CD4-positive, alpha-beta T cell treated with Interleukin-6 for 4 hours (primary cell): ENCODE results near the gene ST8SIA6.
"Not testable (repeated sequence)": the region's sequence is repeated elsewhere in the genome, so short reads cannot be mapped to it uniquely, and the experiment has no call there.

Experiments used
- DNase-seq: peaks from one replicate; pipeline ENCODE4 v3.0.0-alpha.2; 2020; ENCODE audit warnings: mixed read lengths

Gene ST8SIA6

DNA sequence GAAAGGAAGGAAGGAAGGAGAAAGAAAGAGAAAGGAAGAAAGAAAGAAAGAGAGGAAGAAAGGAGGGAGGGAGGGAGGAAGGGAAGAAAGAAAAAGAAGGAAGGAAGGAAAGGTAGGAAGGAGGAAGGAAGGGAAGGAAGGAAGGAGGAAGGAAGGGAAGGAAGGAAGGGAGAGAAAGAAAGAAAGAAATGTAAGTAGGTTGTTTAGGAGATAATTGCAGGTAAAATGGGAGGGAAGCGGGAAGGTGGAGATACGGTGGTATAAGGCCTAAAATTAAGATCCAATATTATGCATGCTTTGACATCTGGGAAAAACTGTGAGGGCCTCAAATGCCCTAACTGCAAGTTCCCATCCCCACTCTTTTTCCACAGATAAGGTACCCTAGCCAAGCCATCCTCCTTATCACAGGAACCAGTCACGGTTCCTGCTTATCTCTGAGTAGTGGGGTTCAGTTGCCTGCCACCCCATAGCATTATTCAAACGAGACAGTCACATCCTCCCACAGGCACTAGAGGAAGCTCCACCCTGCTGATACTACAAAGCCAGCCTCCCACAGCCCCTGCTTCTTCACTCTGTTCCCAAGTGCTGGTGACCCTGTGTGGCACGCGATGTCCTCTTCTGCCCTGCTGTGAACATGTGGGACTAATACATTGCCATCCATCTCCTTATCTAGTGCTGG lies 28.7 kb downstream of the ST8SIA6 start:
- DNase-seq, result peak; percentile 79

DNA sequence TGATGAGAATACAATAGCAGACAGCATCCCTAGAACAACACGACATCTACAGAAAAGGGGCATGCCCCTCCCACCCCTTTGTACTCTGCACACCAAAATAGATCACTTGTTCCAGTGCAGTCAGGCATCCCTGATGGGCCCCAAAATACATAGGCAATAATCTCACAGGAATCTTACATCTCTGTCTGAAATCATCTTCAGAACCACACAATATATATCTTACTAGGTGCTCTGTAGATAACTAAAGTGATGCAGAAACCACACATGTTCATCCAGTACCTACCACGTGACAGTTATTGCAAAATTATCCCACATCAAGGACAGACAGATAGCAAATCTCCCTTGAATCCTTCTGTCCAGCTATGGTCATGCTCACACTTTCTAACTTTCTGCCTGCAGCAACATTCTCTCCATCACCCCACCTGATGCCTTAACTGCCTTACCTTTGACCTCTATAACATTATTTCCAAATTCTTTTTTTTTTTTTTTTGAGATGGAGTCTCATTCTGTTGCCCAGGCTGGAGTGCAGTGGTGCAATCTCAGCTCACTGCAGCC lies 30.7 kb downstream of the ST8SIA6 start:
- DNase-seq, result peak; percentile 40

DNA sequence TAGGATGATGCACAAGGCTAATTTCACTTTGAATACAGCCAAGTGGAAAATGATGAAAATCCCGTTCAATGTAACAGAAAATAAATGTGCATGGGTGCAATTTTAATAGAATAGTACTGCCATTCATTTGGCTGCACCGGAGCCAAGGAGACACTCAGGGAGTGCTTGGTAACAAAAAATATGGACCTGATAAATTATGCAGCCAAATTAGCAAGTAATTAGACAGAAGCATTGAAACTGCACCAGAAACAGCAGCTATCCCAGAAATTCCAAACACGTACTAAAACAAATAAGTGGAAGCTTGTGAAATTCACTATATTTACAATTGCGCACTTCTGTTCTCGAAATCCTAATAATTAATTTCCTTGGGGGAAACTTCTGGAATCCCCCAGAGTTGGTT lies 31.5 kb downstream of the ST8SIA6 start:
- no peak for DNase-seq

DNA sequence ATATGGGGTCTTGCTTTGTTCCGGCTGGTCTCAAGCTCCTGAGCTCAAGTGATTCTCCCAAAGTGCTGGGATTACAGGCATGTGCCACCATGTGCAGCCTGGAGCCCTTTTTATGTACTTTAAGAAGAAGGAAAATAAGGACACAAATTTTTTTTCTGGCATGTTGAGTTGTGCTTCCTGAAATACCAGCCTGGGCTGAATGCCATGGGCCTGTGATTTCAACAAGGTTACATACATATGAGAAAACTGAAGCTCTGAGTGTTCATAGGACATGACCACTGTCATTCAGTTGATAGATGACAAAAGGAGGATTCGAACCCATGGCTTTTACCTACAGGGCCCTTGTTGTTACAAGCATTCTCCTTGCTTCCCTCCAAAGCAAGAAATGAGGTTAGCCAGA lies 36.1 kb downstream of the ST8SIA6 start:
- no peak for DNase-seq

DNA sequence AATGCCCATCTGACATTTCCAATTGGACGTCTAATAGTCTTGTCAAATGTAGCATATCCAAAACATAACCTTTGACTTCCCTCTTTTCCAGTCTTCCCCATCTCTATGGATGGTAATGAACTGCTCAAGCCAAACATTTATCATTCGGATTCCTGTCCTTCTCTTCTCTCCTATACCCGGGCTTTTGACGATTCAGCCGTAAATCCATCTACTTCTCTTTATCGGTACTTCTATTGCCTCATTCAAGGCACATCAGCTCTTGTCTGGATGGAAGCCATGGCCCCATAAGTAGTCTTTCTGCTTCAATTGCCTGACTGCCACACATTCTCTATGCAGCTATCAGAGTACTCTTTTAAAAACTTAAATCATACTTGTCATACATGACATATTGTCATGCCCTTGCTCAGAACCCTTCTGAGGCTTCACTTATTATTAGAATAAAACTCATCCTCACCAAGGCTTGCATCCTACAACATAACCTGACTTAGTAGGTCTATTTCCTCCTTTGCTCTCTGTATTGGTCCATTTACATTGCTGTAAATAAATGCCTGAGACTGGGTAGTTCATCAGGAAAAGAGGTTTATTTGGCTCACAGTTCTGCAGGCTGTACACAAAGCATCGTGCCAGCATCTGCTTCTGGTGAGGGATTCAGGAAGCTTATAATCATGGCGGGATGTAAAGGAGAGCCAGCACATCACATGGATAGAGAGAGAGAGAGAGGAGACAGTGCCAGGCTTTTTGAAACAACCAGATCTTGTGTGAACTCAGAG lies 37.8 kb downstream of the ST8SIA6 start:
- no peak for DNase-seq

DNA sequence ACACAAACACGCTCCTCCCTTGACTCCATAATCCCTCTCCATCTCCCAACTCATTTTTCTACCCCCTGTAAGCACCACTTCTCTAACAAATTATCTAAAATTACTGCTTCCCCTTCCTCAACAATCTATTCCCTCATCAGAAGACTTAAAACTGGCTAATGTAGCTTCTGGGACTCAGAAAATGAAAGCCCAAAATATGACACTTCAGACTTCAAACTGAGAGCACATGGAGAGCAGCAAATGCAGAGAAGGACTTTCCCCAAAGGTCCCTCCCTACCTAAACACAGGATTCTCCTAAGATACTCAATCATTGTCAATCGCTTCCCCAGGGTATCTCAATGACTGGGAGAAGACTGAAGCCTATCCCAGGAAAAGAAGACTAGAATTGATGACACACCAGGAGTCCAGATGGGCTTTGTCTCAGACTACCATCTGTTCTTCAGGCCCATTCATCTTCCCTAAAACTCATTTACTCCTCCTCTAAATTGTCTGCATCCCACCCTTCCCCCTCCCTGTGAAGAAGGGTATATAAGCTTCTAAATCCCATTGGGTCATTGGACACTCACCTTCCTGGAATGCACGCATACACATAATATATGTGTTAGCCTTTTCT lies 39.2 kb downstream of the ST8SIA6 start:
- no peak for DNase-seq

DNA sequence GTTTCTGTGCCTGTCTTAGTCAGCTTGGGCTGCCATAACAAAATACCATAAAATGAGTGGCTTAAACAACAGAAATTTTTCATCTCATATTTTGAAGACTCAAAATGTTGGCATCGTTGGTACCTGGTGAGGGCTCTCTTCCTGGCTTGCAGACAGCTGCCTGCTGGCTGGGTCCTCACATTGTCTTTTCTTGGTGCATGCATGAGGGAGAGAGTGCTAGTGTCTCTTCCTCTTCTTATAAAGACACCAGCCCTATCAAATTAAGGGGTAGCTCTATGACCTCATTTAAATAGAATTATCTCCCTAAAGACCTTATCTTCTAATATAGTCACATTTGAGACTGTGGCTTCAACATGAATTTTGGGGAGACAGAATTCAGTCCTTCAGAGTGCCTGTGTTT lies 39.9 kb downstream of the ST8SIA6 start:
- no peak for DNase-seq

DNA sequence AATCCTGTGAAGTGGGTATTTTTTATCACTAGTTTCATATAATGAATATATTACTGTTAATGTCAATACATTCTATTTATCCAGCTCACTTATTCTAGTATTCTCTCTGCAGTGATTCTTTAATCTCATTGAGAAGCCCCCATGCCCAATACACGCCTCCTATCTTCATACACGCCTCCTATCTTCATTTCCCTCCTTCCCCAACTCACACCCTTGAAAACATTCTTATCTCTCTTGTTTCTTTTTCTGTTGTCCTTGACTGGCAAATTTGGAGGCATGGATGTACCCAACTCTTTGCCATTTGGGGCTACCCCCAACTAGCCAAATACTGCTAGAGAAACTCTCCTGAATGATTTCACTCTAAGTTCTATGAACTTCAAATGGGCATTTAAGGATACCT lies 40.5 kb downstream of the ST8SIA6 start:
- no peak for DNase-seq

DNA sequence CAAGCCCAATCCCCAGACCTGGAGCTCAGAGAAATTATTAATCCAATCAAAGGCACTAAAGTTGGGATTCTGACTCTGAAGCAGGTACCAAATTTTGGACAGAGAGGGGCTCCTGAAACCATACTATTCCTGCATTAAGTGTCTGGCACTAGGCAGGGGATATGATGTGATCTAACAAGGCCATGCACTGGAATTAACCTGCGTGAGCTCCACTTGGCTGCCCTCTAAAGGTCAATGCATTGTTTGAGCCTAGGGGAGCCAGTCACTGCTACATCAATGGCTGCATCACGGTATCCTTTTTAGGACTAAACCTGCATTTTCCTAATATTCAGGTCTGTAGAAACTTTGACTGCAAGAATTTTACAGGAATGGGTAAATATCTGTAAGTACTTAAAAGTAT lies 42.1 kb downstream of the ST8SIA6 start:
- no peak for DNase-seq

DNA sequence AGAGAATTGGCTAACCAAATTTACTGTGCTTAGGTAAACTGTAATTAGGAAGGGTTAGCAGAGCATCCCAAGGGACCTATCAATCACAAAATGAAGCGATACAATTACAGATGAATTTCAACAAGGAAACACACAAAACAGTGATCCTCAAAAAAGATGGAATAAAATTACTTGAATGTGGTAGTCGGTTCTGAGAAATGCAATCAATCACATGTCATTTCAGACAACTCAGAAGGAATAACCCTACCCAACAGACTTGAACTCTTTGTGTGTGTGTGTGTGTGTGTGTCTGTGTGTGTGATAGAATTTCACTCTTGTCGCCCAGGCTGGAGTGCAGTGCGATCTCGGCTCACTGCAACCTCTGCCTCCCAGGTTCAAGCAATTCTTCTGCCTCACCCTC lies 43.5 kb downstream of the ST8SIA6 start:
- no peak for DNase-seq

DNA sequence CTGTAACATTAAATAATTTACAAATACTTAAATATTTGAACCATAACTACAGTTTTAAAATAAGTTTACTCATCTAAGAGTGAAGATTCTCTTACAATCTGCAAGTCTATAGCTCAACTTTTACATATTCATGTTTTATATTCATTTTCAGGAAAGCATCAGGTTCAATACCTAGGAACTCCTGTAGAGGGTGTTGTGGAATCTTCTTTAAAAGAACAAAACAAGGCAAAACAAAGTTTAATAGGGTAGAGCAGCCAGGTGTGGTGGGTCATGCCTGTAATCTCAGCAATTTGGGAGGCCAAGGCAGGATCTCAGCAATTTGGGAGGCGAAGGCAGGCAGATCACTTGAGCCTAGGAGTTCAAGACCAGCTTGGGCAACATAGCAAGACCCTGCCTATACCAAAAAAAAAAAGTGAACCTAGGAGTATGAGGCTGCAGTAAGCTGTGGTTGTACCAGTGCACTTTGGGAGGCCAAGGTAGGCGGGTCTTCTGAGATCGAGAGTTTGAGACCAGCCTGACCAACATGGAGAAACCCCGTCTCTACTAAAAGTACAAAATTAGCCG lies 45.1 kb downstream of the ST8SIA6 start:
- peak; percentile 33 for DNase-seq

DNA sequence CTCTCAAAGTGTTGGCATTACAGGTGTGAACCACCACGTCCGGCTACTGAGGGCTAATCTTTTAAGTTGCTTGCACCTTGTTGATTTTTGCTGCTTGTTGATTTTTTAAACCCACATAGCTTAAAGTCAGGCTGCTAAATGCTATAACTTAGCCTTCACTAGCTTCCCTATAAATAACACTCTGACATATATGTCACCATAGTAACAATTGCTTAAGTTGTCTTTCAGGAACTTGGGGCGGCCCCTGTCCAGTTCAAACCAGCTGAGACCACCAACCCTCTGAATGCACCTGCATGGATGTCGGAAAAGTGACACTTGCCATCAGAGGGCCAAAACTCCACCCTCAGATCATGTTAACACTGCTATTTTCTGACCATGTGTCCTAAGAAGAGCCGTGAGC lies 47.3 kb downstream of the ST8SIA6 start:
- no peak for DNase-seq

DNA sequence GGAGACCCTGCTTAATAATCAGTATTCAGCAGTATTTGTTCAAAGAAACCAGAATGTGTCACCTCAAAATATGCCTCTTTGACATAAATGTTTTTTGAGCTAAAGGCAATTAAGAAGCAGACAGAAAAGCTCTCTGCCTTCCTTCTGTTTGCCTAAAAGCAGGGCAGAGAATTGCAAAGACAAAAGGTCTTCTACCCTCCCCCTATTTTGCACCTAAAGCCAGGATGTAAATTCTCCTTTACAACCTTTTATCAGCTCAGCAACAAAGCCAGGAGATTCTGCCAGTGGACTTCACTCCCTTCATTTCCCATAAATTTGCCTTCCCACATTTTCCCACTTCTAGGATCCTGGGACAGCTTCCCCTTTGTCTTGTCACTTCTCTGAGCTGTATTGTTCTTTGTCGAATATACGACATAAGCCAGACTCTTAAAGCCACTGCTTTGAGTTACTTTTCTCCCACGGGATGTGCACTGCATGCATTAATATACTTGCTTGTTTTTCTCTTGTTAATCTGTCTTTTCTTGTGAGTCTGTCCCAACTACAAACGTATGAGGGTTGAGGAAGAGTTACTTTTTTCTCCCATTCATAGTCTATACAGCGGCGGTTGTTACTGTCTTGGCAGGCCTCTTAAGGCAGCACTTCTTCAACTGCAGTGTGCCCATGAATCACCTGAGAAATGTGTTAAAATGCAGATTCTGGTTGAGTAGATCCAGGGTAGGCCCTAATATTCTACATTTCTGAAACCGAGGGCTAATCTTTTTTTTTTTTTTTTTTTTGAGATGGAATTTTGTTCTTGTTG lies 48.2 kb downstream of the ST8SIA6 start:
- no peak for DNase-seq

DNA sequence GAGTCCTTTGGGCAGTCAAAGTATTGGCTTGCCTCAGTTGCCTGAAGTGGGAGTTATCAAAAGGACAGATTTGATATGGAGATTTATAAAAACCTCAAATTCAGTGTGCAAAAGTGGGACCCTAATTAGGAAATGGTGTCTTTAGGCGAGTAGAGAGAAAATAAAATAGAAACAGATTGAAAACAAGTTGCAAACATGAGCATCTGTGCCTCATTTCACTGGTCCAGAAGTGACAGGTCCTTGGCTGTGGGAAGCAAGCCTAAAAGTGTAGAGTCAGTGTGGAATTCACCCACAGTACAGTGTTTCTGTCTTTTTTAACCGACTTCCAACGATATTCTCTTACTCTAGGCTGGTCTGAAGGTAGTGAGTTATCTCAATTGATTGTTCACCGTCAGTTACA lies 51.2 kb downstream of the ST8SIA6 start:
- DNase-seq, result no peak

DNA sequence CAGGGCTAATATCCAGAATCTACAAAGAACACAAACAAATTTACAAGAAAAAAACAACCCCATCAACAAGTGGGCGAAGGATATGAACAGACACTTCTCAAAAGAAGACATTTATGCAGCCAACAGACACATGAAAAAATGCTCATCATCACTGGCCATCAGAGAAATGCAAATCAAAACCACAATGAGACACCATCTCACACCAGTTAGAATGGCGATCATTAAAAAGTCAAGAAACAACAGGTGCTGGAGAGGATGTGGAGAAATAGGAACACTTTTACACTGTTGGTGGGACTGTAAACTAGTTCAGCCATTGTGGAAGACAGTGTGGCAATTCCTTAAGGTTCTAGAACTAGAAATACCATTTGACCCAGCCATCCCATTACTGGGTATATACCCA lies 52.4 kb downstream of the ST8SIA6 start:
- DNase-seq, result not testable (repeated sequence)

DNA sequence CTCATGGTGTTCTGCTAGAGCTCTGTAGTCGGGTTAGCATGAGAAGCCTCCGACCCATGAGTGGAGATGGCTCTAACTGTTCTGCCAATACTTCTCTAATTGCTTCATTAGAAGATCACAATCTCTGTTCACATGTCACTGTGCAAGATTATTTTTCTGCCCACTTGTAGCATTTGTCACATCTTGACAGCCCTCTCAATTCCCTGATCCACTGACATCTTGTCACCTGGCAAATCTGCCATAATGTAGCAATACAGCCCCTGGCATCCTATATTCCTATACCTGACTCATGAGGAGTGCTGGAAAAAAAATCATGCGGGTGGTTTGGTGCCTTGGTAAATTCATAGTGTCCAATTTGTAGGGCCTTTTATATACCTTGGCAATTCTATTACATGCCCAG lies 58.4 kb downstream of the ST8SIA6 start:
- no peak for DNase-seq

DNA sequence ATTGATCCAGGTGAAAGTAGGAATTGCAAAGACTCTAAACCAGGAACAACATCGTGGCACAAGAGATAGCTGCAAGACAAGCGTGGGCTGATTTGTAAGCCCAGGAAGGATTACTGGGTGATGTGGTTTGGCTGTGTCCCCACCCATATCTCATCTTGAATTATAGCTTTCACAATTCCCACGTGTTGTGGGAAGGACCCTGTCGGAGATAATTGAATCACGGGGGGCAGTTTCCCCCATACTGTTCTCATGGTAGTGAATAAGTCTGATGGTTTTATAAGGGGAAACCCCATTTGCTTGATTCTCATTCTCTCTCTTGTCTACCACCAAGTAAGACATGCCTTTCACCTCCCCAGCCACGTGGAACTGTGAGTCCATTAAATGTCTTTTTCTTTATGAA lies 59.5 kb downstream of the ST8SIA6 start:
- DNase-seq, result no peak

DNA sequence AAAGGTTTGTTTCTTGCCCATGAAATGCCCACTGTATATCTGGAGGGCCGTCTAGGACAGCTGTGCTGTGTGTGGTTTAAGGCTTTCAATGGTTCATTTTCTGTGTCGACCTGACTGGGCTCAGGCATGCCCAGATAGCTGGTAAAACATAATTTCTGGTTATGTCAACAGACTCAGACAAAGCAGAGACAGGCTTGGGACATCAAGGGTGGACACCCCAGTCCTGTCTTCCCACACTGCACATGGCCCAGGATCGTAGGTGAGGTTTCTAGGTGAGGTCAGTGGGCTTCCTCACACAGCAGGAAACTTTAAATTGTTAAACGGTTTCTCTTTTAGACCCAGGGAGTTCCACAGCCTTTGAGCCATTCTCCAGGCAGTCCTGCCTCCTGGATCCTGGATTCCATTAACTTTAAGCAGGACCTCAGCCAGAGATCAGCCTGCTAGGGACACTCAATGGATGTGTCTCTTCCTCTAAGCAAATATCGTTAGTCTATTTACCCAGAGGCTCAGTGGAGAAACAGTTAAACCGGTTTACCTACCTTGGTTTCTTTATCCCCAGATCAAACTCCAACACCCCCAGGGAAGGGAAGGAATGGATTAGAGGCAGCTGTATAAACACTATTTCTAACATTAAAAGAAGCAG lies 66.4 kb downstream of the ST8SIA6 start:
- no peak for DNase-seq

DNA sequence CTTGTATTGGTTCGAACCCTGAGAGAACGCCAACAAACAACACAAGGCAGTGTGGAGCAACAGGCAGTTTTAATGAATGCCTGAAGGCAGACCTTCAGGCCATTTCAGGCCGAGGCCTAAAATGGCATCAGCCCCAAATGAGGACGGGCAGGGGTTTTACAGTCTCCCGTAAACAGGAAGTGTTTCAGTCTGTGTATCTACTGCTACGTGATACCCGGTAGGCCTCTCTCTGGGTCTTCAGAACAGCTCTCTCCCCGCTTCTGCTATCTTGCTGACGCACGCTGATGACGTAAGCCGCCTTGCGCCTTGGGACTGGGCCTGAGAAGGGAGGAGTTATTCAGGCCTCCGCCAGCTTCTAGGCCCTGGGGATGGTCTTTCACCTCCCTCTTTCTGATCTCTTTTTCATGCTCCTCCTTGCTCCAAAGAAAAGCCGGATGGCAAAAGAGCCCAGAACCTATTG lies 67.7 kb downstream of the ST8SIA6 start:
- no peak for DNase-seq

DNA sequence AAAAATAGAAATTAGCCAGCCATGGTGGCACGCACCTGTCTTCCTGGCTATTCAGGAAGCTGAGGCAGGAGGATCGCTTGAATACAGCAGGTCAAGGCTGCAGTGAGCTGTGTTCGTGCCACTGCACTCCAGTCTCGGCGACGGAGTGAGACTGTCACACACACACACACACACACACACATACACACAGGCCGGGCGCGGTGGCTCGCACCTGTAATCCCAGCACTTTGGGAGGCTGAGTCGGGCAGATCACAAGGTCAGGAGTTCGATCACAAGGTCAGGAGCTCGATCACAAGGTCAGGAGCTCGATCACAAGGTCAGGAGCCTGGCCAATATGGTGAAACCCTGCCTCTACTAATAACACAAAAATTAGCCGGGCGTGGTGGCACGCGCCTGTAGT lies 68.4 kb downstream of the ST8SIA6 start:
- no peak for DNase-seq

DNA sequence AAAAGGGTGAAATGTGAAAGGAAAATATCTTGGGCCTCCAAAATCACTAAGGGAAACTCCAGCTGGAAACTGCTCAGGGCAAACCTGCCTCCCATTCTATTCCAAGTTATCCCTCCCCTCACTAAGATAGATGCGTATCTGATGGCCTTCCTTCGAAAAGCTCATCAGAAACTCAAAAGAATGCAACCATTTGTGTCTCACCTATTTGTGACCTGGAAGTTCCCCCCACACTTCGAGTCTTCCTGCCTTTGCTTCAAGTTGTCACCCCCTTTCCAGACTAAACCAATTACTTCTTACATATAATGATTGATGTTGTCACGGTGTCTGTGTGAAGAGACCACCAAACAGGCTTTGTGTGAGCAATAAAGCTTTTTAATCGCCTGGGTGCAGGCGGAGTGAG lies 69.3 kb downstream of the ST8SIA6 start:
- no peak for DNase-seq
